OCI-LY7 (cell line): ENCODE results near the gene PTTG1.

Experiments used
- EZH2phosphoT487 ChIP-seq: fragments of 200-600 bp; sonication (generic); IDR thresholded peaks from 2 replicates; pipeline ENCODE4 v1.6.1; 2018; ENCODE audit warnings: low read depth, borderline replicate concordance, mild to moderate bottlenecking, mixed run types, antibody characterized with exemption, low read length, moderate library complexity, mixed read lengths
- TF ChIP-seq, protein P1 (sequence below): fragments of 200-600 bp; sonication (generic); conservative IDR thresholded peaks from 2 replicates; pipeline ENCODE4 v1.5.1; 2014; ENCODE audit warnings: mild to moderate bottlenecking, antibody characterized with exemption, low read length, moderate library complexity, mixed read lengths

DNA sequence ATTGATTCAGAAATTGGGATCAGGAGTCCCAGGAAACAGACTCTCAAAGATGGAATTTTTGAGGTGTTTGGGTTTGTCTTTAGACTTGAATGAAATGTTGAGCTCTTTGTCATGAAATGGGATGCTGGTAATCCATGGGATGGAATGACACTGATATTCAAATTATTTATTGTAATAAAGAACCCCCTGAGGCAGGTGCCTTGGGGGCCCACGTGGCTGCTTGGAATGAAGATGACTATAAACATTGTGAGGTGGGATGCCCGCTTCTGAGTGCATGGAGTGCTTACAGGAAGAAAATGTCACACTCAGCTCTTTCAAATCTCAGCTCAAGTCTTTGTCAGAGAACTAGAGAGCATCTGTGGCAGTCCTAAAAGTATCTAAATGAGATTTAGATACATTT, 41.6 kb upstream of the PTTG1 start:
- TF ChIP-seq, protein P1, sequence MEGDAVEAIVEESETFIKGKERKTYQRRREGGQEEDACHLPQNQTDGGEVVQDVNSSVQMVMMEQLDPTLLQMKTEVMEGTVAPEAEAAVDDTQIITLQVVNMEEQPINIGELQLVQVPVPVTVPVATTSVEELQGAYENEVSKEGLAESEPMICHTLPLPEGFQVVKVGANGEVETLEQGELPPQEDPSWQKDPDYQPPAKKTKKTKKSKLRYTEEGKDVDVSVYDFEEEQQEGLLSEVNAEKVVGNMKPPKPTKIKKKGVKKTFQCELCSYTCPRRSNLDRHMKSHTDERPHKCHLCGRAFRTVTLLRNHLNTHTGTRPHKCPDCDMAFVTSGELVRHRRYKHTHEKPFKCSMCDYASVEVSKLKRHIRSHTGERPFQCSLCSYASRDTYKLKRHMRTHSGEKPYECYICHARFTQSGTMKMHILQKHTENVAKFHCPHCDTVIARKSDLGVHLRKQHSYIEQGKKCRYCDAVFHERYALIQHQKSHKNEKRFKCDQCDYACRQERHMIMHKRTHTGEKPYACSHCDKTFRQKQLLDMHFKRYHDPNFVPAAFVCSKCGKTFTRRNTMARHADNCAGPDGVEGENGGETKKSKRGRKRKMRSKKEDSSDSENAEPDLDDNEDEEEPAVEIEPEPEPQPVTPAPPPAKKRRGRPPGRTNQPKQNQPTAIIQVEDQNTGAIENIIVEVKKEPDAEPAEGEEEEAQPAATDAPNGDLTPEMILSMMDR: no peak
- TF ChIP-seq EZH2phosphoT487: no peak
